H9 (cell line): ENCODE measurements around the gene RTTN. TPM values are rescaled to one million over a fixed set of nuclear protein-coding genes. Genes with fewer than 3 reads are reported as not detected.

Experiments
- DNase-seq: peaks from one replicate; pipeline ENCODE4 v3.0.0-alpha.2; 2017
- H2AFZ ChIP-seq: one replicate; pipeline ENCODE4 v1.6.1; 2013; ENCODE audit warnings: mild to moderate bottlenecking, low read length, control low read depth, moderate library complexity
- H2AK5ac ChIP-seq: 2 replicates; pipeline ENCODE4 v1.6.1; 2013; ENCODE audit warnings: low read length, control low read depth, mixed read lengths; ENCODE audit not compliant: insufficient read length
- H2BK120ac ChIP-seq: one replicate; pipeline ENCODE4 v1.6.1; 2013; ENCODE audit warnings: low read depth, mild to moderate bottlenecking, low read length, control low read depth, inconsistent platforms; ENCODE audit not compliant: poor library complexity, severe bottlenecking
- H2BK12ac ChIP-seq: 2 replicates; pipeline ENCODE4 v1.6.1; 2013; ENCODE audit warnings: low read length, control low read depth, mixed read lengths, low read depth; ENCODE audit not compliant: insufficient read length
- H2BK15ac ChIP-seq: 2 replicates; pipeline ENCODE4 v1.6.1; 2013; ENCODE audit warnings: low read depth, low read length, control low read depth
- H2BK20ac ChIP-seq: one replicate; pipeline ENCODE4 v1.6.1; 2013; ENCODE audit warnings: low read depth, mild to moderate bottlenecking, low read length, control low read depth, inconsistent platforms; ENCODE audit not compliant: poor library complexity, severe bottlenecking
- H2BK5ac ChIP-seq: 2 replicates; pipeline ENCODE4 v1.6.1; 2013; ENCODE audit warnings: low read length, control low read depth, mixed read lengths; ENCODE audit not compliant: insufficient read length
- H3K14ac ChIP-seq: 2 replicates; pipeline ENCODE4 v1.6.1; 2013; ENCODE audit warnings: low read length, control low read depth; ENCODE audit not compliant: insufficient read depth
- H3K18ac ChIP-seq: 2 replicates; pipeline ENCODE4 v1.6.1; 2013; ENCODE audit warnings: low read depth, mild to moderate bottlenecking, mixed read lengths, low read length, control low read depth; ENCODE audit not compliant: insufficient read length
- H3K23ac ChIP-seq: 2 replicates; pipeline ENCODE4 v1.6.1; 2013; ENCODE audit warnings: low read length, control low read depth, mixed read lengths, low read depth; ENCODE audit not compliant: insufficient read length
- H3K23me2 ChIP-seq: 2 replicates; pipeline ENCODE4 v1.6.1; 2013; ENCODE audit warnings: low read depth, mild to moderate bottlenecking, mixed read lengths, low read length, control low read depth; ENCODE audit not compliant: insufficient read length, poor library complexity, severe bottlenecking
- H3K27ac ChIP-seq: 2 replicates; pipeline ENCODE4 v1.5.1; 2013; ENCODE audit warnings: low read length, control low read depth, mixed read lengths, low read depth; ENCODE audit not compliant: insufficient read length
- H3K27me3 ChIP-seq: 2 replicates; pipeline ENCODE4 v1.6.1; 2013; ENCODE audit warnings: low read length, control low read depth, inconsistent platforms; ENCODE audit not compliant: insufficient read depth
- H3K4ac ChIP-seq: 2 replicates; pipeline ENCODE4 v1.6.1; 2013; ENCODE audit warnings: low read depth, mild to moderate bottlenecking, control low read depth, inconsistent platforms, low read length, moderate library complexity
- H3K4me1 ChIP-seq: 2 replicates; pipeline ENCODE4 v1.6.1; 2013; ENCODE audit warnings: low read length, control low read depth, inconsistent platforms; ENCODE audit not compliant: insufficient read depth
- H3K4me2 ChIP-seq: 2 replicates; pipeline ENCODE4 v1.6.1; 2013; ENCODE audit warnings: low read length, control low read depth, mixed read lengths; ENCODE audit not compliant: insufficient read length, insufficient read depth
- H3K56ac ChIP-seq: 2 replicates; pipeline ENCODE4 v1.6.1; 2013; ENCODE audit warnings: low read depth, mild to moderate bottlenecking, mixed read lengths, low read length, control low read depth; ENCODE audit not compliant: insufficient read length
- H3K79me1 ChIP-seq: 2 replicates; pipeline ENCODE4 v1.6.1; 2013; ENCODE audit warnings: low read depth, mild to moderate bottlenecking, moderate library complexity, low read length, control low read depth, inconsistent platforms; ENCODE audit not compliant: insufficient read depth, poor library complexity, severe bottlenecking
- H3K79me2 ChIP-seq: 2 replicates; pipeline ENCODE4 v1.6.1; 2013; ENCODE audit warnings: low read length, control low read depth, inconsistent platforms; ENCODE audit not compliant: insufficient read depth
- H3K9ac ChIP-seq: 2 replicates; pipeline ENCODE4 v1.6.1; 2013; ENCODE audit warnings: low read length, control low read depth, mixed read lengths; ENCODE audit not compliant: insufficient read length; ENCODE audit errors: extremely low read depth
- H3K9me3 ChIP-seq: one replicate; pipeline ENCODE4 v1.6.1; 2013; ENCODE audit warnings: low read depth, low read length, inconsistent platforms; ENCODE audit not compliant: control insufficient read depth
- H3T11ph ChIP-seq: one replicate; pipeline ENCODE4 v1.6.1; 2013; ENCODE audit warnings: mild to moderate bottlenecking, low read length, control low read depth, inconsistent platforms
- H4K20me1 ChIP-seq: one replicate; pipeline ENCODE4 v1.6.1; 2013; ENCODE audit not compliant: control insufficient read depth, insufficient read length, insufficient read depth
- H4K5ac ChIP-seq: 2 replicates; pipeline ENCODE4 v1.6.1; 2013; ENCODE audit warnings: low read depth, mild to moderate bottlenecking, mixed read lengths, low read length, control low read depth; ENCODE audit not compliant: insufficient read length
- H4K8ac ChIP-seq: replicated peaks from 2 replicates; pipeline ENCODE4 v1.6.1; 2013; ENCODE audit warnings: low read length, control low read depth, mixed read lengths, low read depth; ENCODE audit not compliant: insufficient read length
- H4K91ac ChIP-seq: 2 replicates; pipeline ENCODE4 v1.6.1; 2013; ENCODE audit warnings: low read depth, mild to moderate bottlenecking, moderate library complexity, mixed read lengths, low read length, control low read depth; ENCODE audit not compliant: insufficient read length
- H3K27ac Mint-ChIP-seq, 3 experiments: 2 replicates in 2 of 3; 3 replicates in 1 of 3; pipeline ENCODE4 v1.8.0; 2020 to 2021; ENCODE audit warnings: mixed read lengths in 3 of 3, mild to moderate bottlenecking in 1 of 3, moderate library complexity in 1 of 3
- H3K27me3 Mint-ChIP-seq: 2 replicates; pipeline ENCODE4 v1.8.0; 2021; ENCODE audit warnings: low read depth, mild to moderate bottlenecking, moderate library complexity, mixed read lengths
- H3K36me3 Mint-ChIP-seq, 3 experiments: 2 replicates in 2 of 3; 3 replicates in 1 of 3; pipeline ENCODE4 v1.8.0; 2020 to 2021; ENCODE audit warnings: low read depth in 3 of 3, mixed read lengths in 3 of 3; ENCODE audit not compliant: insufficient read depth in 1 of 3
- H3K4me1 Mint-ChIP-seq, 2 experiments: 2 replicates each; pipeline ENCODE4 v1.8.0; 2020; ENCODE audit warnings: mixed read lengths in 2 of 2
- H3K4me3 Mint-ChIP-seq, 2 experiments: 2 replicates in 1 of 2; 3 replicates in 1 of 2; pipeline ENCODE4 v1.8.0; 2020 to 2021; ENCODE audit warnings: mild to moderate bottlenecking in 2 of 2, mixed read lengths in 2 of 2, moderate library complexity in 1 of 2
- H3K9me3 Mint-ChIP-seq, 2 experiments: 2 replicates in 1 of 2; 3 replicates in 1 of 2; pipeline ENCODE4 v1.8.0; 2020; ENCODE audit warnings: mild to moderate bottlenecking in 2 of 2, mixed read lengths in 2 of 2, moderate library complexity in 1 of 2
- CTCF ChIP-seq: fragments of 200-600 bp; sonication (generic); conservative IDR thresholded peaks from 3 replicates; pipeline ENCODE4 v1.8.0; 2021; ENCODE audit warnings: antibody characterized with exemption, mild to moderate bottlenecking
- WGBS: extraction: QIAGEN DNeasy Blood & Tissue Kit; methylation state at CpG from one replicate; pipeline ENCODE4 v1.1.7; 2013; ENCODE audit warnings: missing lambda C conversion rate, low lambda C conversion rate, mixed read lengths; ENCODE audit not compliant: insufficient read length; ENCODE audit errors: extremely low coverage; 5-methylcytosine and 5-hydroxymethylcytosine counted together
- total RNA-seq: library from RNA; stranded (reverse); gene quantifications from 2 replicates; pipeline ENCODE4 v1.2.1, GENCODE V29; 2021

The RTTN gene
- total RNA-seq, 1 experiment from 2014 or later, result 17.6 TPM

- Histone ChIP-seq H3K27ac (no peak overlapping the region), H4K20me1 (no peaks in the 10 kb centered on the region), H3K79me2 (no peaks in the 10 kb centered on the region), H3K14ac (no peak overlapping the region), H4K91ac (no peak overlapping the region), H2BK20ac (no peak overlapping the region), H3K18ac (no peak overlapping the region), H3K79me1 (no peaks in the 10 kb centered on the region), H3T11ph (no peak overlapping the region), H3K4me2 (no peak overlapping the region), H2AK5ac (no peak overlapping the region), H3K9ac (no peak overlapping the region), H4K5ac (no peak overlapping the region), H2BK5ac (no peak overlapping the region), H2AFZ (no peak overlapping the region), H4K8ac (no peak overlapping the region), H3K9me3 (no peaks in the 10 kb centered on the region), H3K23ac (no peak overlapping the region), H3K4me1 (no peaks in the 10 kb centered on the region), H3K56ac (no peak overlapping the region), H2BK15ac (no peak overlapping the region), H3K23me2 (no peaks in the 10 kb centered on the region), H2BK12ac (no peak overlapping the region), H2BK120ac (no peak overlapping the region), H3K27me3 (no peaks in the 10 kb centered on the region), H3K4ac (no peak overlapping the region)
- Mint-ChIP-seq H3K27me3 (no peaks in the 10 kb centered on the region), H3K4me3 (no peak overlapping the region), H3K27ac (no peak overlapping the region), H3K36me3 (peaks cover 0 to 13% (median 4%) of the 10 kb centered on the region in 3 experiments; a peak in 5 of 7 replicates), H3K9me3 (no peaks in the 10 kb centered on the region), H3K4me1 (no peaks in the 10 kb centered on the region)
- WGBS, result no CpG with 5 or more reads among the region's 3 CpGs
- TF ChIP-seq CTCF, result no peak
- no peak for DNase-seq
Observed at GRCh38 chr18:70059684-70060083, 145.8 kb downstream of the RTTN start.
